HPDE6-E6E7 (cell line): Measurements from ENCODE around the gene PCDH9.
A peak's percentile ranks its signal among the peaks of the same experiment; 100 is the strongest.

Source experiments
- DNase-seq: peaks from one replicate; pipeline ENCODE4 v3.0.0; 2011; ENCODE audit warnings: missing footprints; ENCODE audit errors: extremely low spot score

The PCDH9 gene

GRCh38 chr13:66971004-66971403 lies 259.1 kb downstream of the PCDH9 start:
- DNase-seq: no peak

GRCh38 chr13:66969291-66969690 lies 260.8 kb downstream of the PCDH9 start:
- no peak for DNase-seq

GRCh38 chr13:66967811-66968597 lies 262.1 kb downstream of the PCDH9 start:
- DNase-seq: no peak

DNA sequence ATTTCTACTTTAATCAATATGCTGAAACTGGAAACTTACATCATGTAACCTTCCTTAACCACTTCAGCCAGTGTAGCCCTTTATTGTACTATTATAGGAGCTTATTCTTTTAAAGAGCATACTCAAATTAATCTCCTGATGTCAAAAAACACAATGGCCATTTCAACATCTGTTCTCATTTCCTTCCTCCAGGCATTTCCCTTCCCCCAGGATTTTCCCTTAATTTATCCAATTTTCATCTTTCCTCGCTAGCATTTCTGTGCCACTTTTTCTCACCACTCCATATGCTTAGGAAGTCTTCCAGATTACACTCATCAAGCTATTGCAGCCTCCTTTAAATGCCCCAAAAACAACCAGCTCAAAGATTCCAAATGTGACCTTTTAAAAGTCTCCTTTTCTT lies 265.0 kb downstream of the PCDH9 start:
- DNase-seq: no peak

DNA sequence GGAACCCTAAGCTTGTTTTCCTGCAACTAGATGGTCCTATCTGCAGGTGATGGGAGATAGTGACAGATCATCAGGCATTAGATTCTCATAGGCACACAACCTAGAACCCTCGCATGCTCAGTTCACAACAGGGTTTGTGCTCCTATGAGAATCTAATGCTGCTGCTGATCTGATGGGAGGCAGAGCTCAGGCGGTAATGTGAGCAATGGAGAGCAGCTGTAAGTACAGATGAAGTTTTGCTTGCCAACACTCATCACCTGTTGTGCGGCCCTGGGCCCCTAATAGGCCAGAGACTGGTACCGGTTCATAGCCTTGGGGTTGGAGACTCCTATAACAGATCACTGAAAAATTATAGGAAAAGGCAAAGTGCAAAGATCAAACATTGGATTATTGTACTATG lies 267.2 kb downstream of the PCDH9 start:
- no peak for DNase-seq

DNA sequence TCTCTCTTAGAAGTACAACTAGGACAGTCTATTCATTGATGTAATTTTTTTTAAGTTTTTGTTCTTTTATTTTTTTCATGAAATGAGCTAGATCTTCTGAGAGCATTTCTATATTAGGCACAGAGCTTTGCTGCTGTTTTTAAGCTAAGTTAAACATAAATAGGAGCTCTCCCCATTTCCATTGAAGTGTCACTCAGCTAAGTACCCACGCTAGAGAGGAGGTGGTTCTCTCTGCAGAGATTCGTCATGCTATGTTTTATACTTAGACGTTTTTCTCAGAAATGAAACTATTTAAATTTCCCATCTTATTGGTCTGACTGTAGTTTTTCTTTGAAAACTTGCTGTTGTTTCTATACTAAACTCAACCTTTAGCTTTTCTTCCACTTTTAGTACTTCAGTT lies 271.5 kb downstream of the PCDH9 start:
- DNase-seq: no peak

GRCh38 chr13:66952507-66952906 lies 277.6 kb downstream of the PCDH9 start:
- no peak for DNase-seq

GRCh38 chr13:66951426-66951825 lies 278.7 kb downstream of the PCDH9 start:
- no peak for DNase-seq

DNA sequence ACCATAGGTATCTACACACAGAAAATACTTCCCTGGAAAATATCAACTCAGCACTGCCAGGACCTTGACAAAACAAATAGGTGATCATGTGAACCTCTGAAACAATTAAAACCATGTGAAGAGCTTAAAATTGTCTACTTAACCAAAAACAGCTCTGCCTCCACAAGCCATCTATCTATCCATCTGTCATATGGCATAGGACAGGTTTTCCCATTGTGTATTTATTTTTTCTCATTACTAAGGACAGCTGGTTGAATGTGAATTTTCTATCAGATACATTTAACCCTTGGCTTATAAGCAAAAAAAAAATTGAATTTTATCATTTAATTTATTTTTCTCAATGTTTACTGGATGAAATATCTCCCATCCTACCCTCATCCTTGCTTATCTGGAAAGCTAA lies 279.5 kb downstream of the PCDH9 start:
- DNase-seq: no peak

DNA sequence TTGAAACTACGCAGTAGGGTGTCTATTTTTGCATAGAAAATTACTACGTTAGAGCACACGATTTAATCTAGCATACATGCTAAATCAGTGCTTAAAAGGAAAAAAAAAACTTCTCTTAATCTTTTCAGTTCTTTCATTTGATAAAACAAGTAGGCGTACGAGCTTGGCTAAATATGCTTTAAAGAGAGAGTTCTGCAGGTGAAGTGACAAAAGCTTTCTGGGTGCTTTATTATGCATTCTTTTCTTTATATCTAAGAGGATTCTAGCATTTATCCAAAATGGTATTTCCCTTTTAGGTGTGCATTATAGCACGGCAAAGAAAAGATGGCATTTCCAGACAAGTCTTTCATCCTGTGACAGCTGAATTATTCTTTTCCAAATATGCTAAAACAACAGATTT lies 281.2 kb downstream of the PCDH9 start:
- no peak for DNase-seq

GRCh38 chr13:66943530-66943929 lies 286.6 kb downstream of the PCDH9 start:
- no peak for DNase-seq

DNA sequence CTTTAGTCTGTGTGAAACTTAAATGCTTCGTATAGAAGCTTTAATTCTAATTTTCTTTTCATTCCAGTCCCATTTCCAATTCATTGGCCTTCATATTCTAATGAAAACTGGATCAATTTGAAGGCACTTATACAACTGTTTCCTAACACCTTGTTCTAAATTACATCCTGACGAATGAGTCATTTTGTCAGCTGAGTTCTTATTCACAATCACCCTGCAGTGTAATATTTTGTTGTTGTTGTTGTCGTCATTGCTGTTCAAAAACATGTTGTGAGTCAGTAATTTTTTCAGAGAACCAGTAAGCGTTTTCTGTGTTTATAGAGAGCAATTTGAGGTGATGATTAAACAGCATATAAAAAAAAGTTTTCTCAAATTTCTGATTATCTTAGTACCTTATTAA lies 290.0 kb downstream of the PCDH9 start:
- DNase-seq: peak; percentile 35

DNA sequence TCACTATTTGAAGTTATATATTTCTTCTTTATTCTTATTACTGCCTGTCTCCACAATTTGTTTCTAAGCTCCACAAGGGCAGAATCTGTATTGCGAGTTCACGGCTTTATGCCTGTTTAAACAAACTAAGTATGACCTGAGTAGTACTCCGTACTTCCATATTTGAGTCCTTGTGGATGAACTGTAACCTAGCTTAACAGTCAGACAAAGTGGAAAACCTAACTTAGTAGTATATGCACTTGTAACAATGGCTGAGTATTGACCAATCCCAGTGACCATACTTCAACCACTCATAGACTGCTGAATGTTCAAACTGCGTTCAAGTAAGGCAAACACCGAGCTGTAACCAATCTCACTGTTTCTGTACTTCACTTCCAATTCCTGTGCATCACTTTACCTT lies 292.7 kb downstream of the PCDH9 start:
- DNase-seq: no peak

GRCh38 chr13:66933994-66934393 lies 296.1 kb downstream of the PCDH9 start:
- DNase-seq: peak; percentile 66

GRCh38 chr13:66933527-66933926 lies 296.6 kb downstream of the PCDH9 start:
- DNase-seq: no peak

GRCh38 chr13:66927562-66927961 lies 302.6 kb downstream of the PCDH9 start:
- DNase-seq: no peak

DNA sequence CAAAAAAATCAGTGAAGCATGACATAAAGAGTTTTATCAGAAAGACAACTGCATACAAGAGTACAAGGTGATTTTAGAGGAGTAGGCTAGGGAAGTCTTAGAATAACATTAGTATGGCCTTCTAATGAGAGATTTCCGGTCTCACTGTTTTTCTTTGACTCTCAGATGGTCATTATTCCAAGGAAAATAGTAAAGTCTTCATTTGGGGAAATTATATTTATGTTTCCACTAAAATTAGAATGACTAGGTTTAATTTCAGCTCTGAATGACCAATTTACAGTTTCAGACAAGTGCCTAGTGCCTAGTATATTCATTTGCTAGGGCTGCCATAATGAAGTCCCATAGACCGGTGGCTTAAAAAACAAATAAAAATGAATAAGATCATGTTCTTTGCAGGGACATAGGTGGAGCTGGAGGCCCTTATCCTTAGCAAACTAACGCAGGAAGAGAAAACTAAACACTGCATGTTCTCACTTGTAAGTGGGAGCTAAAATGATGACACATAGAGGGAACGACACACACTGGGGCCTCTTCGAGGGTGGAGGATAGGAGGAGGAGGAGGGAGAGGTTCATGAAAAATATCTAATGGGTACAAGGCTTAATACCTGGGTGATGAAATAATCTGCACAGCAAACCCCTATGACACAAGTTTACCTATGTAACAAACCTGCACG lies 303.1 kb downstream of the PCDH9 start:
- DNase-seq: peak; percentile 7

- no peak for DNase-seq
These were observed 303.8 kb downstream of the PCDH9 start for GRCh38 chr13:66926200-66926850.

GRCh38 chr13:66922444-66922843 lies 307.7 kb downstream of the PCDH9 start:
- no peak for DNase-seq

DNA sequence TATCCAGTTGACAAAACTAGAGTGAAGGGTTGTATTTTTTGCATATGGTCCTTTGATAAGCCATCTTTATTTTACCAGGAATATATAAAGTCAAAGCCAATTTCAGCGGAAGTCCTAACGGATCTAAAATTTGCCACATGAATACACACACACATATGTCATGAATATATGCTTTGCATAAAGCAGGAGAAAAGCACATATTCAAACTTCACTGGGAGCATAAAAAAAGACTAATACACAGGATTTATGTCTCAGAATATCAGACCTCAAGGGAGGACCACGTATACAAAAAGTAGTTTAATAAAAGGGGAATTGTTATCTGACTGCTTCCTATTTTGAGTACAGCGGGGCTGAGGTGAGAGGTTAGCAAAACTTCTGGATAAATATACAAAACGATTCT lies 308.7 kb downstream of the PCDH9 start:
- DNase-seq: no peak

- DNase-seq: peak; percentile 34
These were observed 314.4 kb downstream of the PCDH9 start for GRCh38 chr13:66915596-66916185.

- no peak for DNase-seq
These were observed 316.0 kb downstream of the PCDH9 start for GRCh38 chr13:66914155-66914554.
